HAP-1 (cell line): ENCODE data around the gene TSPAN31.

ENCODE experiments used
- DNase-seq, 2 experiments: peaks; one replicate each; pipeline ENCODE4 v3.0.0-alpha.2; 2016 to 2020; ENCODE audit warnings: low spot score in 2 of 2
- H3K27me3 ChIP-seq: fragments of 250-450 bp; sonication (Bioruptor Pico); 2 replicates; pipeline ENCODE4 v1.5.1; 2020; ENCODE audit warnings: low read depth, mild to moderate bottlenecking, moderate library complexity
- H3K36me3 ChIP-seq: fragments of 250-450 bp; sonication (Bioruptor Pico); replicated peaks from 2 replicates; pipeline ENCODE4 v1.5.1; 2020; ENCODE audit warnings: mild to moderate bottlenecking
- H3K4me1 ChIP-seq: fragments of 250-450 bp; sonication (Bioruptor Pico); 2 replicates; pipeline ENCODE4 v1.5.1; 2020; ENCODE audit warnings: mild to moderate bottlenecking
- H3K4me3 ChIP-seq: fragments of 250-450 bp; sonication (Bioruptor Pico); 2 replicates; pipeline ENCODE4 v1.5.1; 2020; ENCODE audit warnings: mild to moderate bottlenecking, moderate library complexity
- H3K9me3 ChIP-seq: fragments of 250-450 bp; sonication (Bioruptor Pico); 2 replicates; pipeline ENCODE4 v1.5.1; 2020; ENCODE audit warnings: mild to moderate bottlenecking, moderate library complexity
- in situ Hi-C: fragments of 300-500 bp; cut with MboI; formaldehyde crosslinking; loops from 3 replicates; pipeline ENCODE4 v1.14.3; 2020; ENCODE audit warnings: low sequenced_read_pairs, inconsistent platforms, mixed read lengths

TSPAN31 gene

GRCh38 chr12:57735952-57736740, 8.7 kb upstream of the TSPAN31 start:
- Histone ChIP-seq H3K27me3 (peaks cover 5% of the 10 kb centered on the region; the same call in 1 of the 2 replicates), H3K9me3 (no peaks in the 10 kb centered on the region), H3K4me1 (no peaks in the 10 kb centered on the region), H3K36me3 (no peaks in the 10 kb centered on the region), H3K4me3 (no peak overlapping the region)
- no peak for DNase-seq
- in situ Hi-C loops = no loop called here

GRCh38 chr12:57736741-57737466, 7.9 kb upstream of the TSPAN31 start:
- no peak overlapping the region for H3K4me3 ChIP-seq
- in situ Hi-C loops = no loop called here

GRCh38 chr12:57737467-57738460, 7.1 kb upstream of the TSPAN31 start:
- no peak overlapping the region for H3K4me3 ChIP-seq
- peaks cover 10% of the 10 kb centered on the region for H3K27me3 ChIP-seq
- in situ Hi-C loops = no loop called here

More at GRCh38 chr12:57736741-57737466, 7.9 kb upstream of the TSPAN31 start:
- H3K4me1 ChIP-seq = no peaks in the 10 kb centered on the region
- no peaks in the 10 kb centered on the region for H3K9me3 ChIP-seq
- H3K36me3 ChIP-seq = no peaks in the 10 kb centered on the region
- H3K27me3 ChIP-seq = peaks cover 10% of the 10 kb centered on the region
- DNase-seq = no peak

GRCh38 chr12:57738661-57739237, 6.1 kb upstream of the TSPAN31 start, which contains the start of gene AGAP2:
Gene AGAP2, minus strand, starts transcription at chr12:57738742. Its CDS starts 496 bp downstream, at chr12:57738246.
- no peak for DNase-seq
- Histone ChIP-seq H3K36me3 (no peaks in the 10 kb centered on the region), H3K4me1 (0 out of 2 replicates have a peak, but pooled peaks cover under 1% of the 10 kb centered on the region), H3K27me3 (peaks cover 10% of the 10 kb centered on the region), H3K9me3 (no peaks in the 10 kb centered on the region), H3K4me3 (no peak within 1 kb of the TSS)
- in situ Hi-C loops = no loop called here

More at GRCh38 chr12:57737467-57738460, 7.1 kb upstream of the TSPAN31 start:
- DNase-seq = no peak
- no peaks in the 10 kb centered on the region for H3K9me3 ChIP-seq
- H3K4me1 ChIP-seq = no peaks in the 10 kb centered on the region
- no peaks in the 10 kb centered on the region for H3K36me3 ChIP-seq

- Histone ChIP-seq H3K9me3 (no peaks in the 10 kb centered on the region), H3K4me3 (no peak overlapping the region), H3K4me1 (0 out of 2 replicates have a peak, but pooled peaks cover 6% of the 10 kb centered on the region), H3K27me3 (peaks cover 10% of the 10 kb centered on the region), H3K36me3 (no peaks in the 10 kb centered on the region)
- no peak for DNase-seq
- in situ Hi-C loops = no loop called here
Measured at GRCh38 chr12:57739387-57739786, 5.5 kb upstream of the TSPAN31 start.

GRCh38 chr12:57739914-57740538, 4.8 kb upstream of the TSPAN31 start:
- DNase-seq = no peak
- no peaks in the 10 kb centered on the region for H3K9me3 ChIP-seq
- no peak overlapping the region for H3K4me3 ChIP-seq
- H3K27me3 ChIP-seq = peaks cover 10% of the 10 kb centered on the region
- H3K4me1 ChIP-seq = 0 out of 2 replicates have a peak, but pooled peaks cover 6% of the 10 kb centered on the region
- in situ Hi-C loops = no loop called here
- no peaks in the 10 kb centered on the region for H3K36me3 ChIP-seq

GRCh38 chr12:57740656-57741412, 4.0 kb upstream of the TSPAN31 start:
- Histone ChIP-seq H3K36me3 (no peaks in the 10 kb centered on the region), H3K27me3 (peaks cover 8% of the 10 kb centered on the region), H3K4me1 (peaks cover 11% of the 10 kb centered on the region), H3K9me3 (no peaks in the 10 kb centered on the region), H3K4me3 (no peak overlapping the region)
- in situ Hi-C loops = no loop called here
- no peak for DNase-seq

- Histone ChIP-seq H3K4me1 (peaks cover 13% of the 10 kb centered on the region), H3K9me3 (no peaks in the 10 kb centered on the region), H3K27me3 (peaks cover 7% of the 10 kb centered on the region), H3K36me3 (no peaks in the 10 kb centered on the region), H3K4me3 (no peak overlapping the region)
- in situ Hi-C loops = no loop called here
- no peak for DNase-seq
Measured at GRCh38 chr12:57741413-57741789, 3.4 kb upstream of the TSPAN31 start.

GRCh38 chr12:57741844-57742738, 2.7 kb upstream of the TSPAN31 start:
- Histone ChIP-seq H3K4me1 (peaks cover 13% of the 10 kb centered on the region), H3K9me3 (no peaks in the 10 kb centered on the region), H3K4me3 (no peak overlapping the region), H3K27me3 (peaks cover 7% of the 10 kb centered on the region), H3K36me3 (peaks cover 2% of the 10 kb centered on the region)
- no peak for DNase-seq
- in situ Hi-C loops = no loop called here

- H3K9me3 ChIP-seq = no peaks in the 10 kb centered on the region
- peaks cover 18% of the 10 kb centered on the region for H3K36me3 ChIP-seq
- H3K27me3 ChIP-seq = peaks cover 7% of the 10 kb centered on the region
- in situ Hi-C loops = no loop called here
- peaks cover 13% of the 10 kb centered on the region for H3K4me1 ChIP-seq
- no peak overlapping the region; the same call in 1 of the 2 replicates for H3K4me3 ChIP-seq
- no peak for DNase-seq
Measured at GRCh38 chr12:57743769-57744168, 1.1 kb upstream of the TSPAN31 start.

- peaks cover 23% of the 10 kb centered on the region for H3K36me3 ChIP-seq
- peak in 1 of 2 experiments; percentile 83 for DNase-seq
- H3K27me3 ChIP-seq = peaks cover 7% of the 10 kb centered on the region
- peak overlapping the region; percentile 65 for H3K4me3 ChIP-seq
- H3K4me1 ChIP-seq = peaks cover 13% of the 10 kb centered on the region
- in situ Hi-C loops = no loop called here
- H3K9me3 ChIP-seq = no peaks in the 10 kb centered on the region
Measured at GRCh38 chr12:57744194-57744776, 554 bp upstream of the TSPAN31 start.
